Thyroid gland (tissue), 4 donors: ENCODE data around the gene AXDND1.

ENCODE experiments used
- POLR2A ChIP-seq, 2 donors: fragments of 450-650 bp; IDR thresholded peaks; one replicate each; pipeline ENCODE4 v1.6.1; 2017; ENCODE audit warnings: antibody characterized with exemption in 2 of 2, mild to moderate bottlenecking in 2 of 2, moderate library complexity in 1 of 2
- TF ChIP-seq, protein P1 (sequence below), 6 experiments: fragments of 200-600 bp in 3 of 6; fragments of 450-650 bp in 3 of 6; sonication (generic) in 3 of 6; IDR thresholded peaks; one replicate each; pipeline ENCODE4 v1.5.1; 2016 to 2019; ENCODE audit warnings: antibody characterized with exemption in 6 of 6, mild to moderate bottlenecking in 2 of 6, inconsistent platforms in 1 of 6, moderate library complexity in 1 of 6

DNA sequence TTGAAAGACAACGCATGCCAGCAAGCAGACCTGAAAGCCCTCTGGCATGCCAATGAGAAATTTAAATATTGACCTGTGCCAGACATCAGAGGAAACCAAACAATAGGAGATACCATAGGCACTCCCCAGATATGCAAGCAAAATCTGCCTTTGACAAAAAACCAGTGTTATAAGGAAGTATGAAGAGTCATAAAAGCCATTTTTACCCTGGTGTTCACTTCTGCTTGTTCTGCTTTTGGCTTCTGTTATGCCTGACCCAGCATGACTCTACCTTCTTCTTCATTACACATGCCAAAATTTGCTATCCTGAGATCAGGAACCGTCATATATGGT, 183.6 kb downstream of the AXDND1 start:
- TF ChIP-seq, protein P1, sequence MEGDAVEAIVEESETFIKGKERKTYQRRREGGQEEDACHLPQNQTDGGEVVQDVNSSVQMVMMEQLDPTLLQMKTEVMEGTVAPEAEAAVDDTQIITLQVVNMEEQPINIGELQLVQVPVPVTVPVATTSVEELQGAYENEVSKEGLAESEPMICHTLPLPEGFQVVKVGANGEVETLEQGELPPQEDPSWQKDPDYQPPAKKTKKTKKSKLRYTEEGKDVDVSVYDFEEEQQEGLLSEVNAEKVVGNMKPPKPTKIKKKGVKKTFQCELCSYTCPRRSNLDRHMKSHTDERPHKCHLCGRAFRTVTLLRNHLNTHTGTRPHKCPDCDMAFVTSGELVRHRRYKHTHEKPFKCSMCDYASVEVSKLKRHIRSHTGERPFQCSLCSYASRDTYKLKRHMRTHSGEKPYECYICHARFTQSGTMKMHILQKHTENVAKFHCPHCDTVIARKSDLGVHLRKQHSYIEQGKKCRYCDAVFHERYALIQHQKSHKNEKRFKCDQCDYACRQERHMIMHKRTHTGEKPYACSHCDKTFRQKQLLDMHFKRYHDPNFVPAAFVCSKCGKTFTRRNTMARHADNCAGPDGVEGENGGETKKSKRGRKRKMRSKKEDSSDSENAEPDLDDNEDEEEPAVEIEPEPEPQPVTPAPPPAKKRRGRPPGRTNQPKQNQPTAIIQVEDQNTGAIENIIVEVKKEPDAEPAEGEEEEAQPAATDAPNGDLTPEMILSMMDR (IDR thresholded peaks at IDR 0.05), result no peak
- no peak for TF ChIP-seq POLR2A (IDR thresholded peaks at IDR 0.05)
